ENCODE data around the gene CYP4F22.
"Not testable (repeated sequence)": the region's sequence is repeated elsewhere in the genome, so short reads cannot be mapped to it uniquely, and the experiment has no call there.

CYP4F22 gene

DNA sequence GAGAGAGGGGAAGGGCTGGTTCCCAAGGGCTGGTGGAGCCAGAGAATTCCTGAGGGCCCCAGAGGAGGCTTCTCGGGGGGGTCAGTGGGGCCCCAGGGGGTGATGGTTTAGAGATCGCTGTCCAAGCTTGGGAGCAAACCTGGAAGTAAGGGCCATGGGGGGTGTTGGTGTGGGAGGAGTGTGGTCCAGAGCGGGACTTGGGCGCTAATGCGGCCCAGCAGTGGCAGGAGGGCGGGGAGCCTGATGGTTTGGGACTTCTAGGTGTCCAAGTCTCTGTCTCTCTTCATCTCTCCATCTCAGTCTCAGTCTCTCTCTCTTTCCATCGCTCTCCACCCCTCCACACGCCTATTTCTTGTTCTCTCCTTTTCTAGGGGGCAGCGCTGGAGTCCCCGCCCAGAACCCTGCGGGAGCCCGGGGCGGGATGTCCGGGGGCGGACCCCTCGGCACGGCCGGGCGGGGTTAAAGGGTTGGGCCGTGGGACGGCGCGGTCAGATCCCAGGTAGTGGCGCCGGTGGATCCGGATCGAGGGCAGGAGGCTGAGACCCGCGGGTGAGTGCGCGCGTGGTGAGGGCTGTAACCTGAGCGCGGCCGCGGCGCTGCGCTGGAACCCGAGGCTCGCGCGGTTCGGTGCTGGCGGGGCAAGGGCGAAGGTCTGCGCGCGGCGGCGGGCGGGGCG, at the start of gene CYP4F22:
Gene CYP4F22 (plus strand): TSS at position 491 of the 676 bp plus-strand sequence. CDS start 16,812 bp downstream, outside the sequence.
- in situ Hi-C loops (cut with MboI; ENCODE audit: low sequenced_read_pairs) = no loop called here

DNA sequence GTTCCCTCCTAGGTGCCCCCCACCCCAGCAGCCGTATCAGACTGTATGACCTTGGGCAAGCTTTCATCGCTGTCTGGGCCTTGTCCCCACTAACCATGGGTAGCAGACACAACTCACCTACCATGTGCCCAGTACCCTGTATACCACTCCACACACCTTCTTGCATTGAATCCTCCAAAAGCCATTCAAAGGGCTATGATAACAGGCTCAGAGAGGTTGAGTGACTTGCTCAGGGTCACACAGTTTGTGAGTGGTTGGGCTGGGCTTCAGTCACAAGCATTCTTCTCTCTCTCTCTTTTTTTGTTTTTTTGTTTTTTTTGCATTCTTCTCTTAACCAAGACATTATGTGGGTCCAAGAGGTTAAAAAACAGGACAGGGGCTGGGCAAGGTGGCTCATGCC, 46.6 kb upstream of the CYP4F22 start:
- in situ Hi-C loops (cut with MboI; ENCODE audit: low sequenced_read_pairs) = no loop called here

DNA sequence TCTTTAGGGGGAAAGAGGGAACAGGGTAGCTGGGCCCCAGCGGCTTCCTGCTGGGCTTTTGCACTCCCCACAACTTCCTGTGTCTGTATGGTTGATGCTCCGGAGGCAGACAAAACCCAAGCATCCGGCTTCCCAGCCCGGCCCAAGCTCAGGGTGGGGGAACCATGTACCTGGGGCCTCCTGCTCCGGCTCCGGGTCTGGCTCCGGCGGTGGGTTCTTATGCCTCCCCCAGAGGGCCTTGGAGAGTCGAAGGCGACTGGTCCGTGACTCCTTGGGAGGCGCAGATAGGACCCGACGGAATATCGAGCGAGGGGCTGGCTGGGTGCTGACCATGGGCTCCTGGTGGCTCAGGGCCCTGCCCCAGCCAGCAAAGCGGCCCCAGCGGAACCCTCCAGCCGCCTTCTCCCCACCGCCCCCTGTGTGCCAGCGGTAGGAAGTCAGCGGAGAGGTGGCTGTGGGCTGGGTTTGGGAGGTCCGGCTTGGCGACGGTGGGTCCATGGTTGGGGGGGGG, 44.4 kb upstream of the CYP4F22 start:
- in situ Hi-C loops (cut with MboI; ENCODE audit: low sequenced_read_pairs) = no loop called here

DNA sequence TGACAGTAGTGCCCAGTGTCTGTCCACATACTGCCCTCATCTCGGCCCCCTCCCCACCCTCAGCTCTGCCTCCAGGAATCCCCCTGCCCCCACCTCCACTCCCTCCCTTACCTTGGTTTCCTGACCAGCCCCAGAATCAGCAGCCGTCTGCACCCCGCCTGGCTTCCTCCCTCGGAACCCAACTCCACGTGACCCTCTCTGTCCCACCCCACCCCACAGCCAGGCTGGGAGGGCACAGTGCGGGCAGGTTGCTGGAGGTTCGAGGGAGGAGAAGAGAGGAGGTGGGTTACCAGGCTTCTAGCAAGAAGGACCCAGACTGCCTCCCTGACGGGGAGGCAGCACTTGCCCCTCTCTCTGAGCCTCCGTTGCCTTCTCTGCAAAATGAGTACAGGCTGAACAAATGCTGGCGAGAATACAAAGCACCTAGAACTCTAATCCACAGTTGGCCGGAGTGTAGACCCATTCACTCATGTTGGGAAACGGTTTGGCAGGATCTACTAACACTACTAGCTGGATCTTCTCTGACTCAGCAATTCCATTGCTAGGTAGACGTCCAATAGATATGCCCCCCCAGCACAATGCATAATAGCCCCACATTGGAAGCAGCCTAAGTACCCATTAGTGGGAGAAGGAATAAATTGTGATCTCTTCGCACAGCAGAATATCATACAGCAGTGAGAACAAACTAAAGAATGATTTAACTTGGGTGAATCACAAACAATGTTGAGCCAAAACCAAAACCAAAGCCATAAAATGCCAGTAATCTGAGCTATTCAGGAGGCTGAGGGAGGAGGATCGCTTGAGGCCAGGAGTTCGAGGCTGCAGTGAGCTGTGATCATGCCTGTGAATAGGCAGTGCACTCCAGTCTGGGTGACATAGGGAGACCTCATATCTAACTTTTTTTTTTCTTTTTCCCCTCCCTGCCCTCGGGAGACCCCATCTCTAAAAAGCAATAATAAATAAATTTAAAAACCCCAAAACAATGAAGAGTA, 43.6 kb upstream of the CYP4F22 start, which contains the start of gene RASAL3:
Gene RASAL3 (minus strand): TSS at position 151 of the 992 bp plus-strand sequence. CDS start 186 bp downstream, outside the sequence.
- in situ Hi-C loops (cut with MboI; ENCODE audit: low sequenced_read_pairs) = no loop called here

DNA sequence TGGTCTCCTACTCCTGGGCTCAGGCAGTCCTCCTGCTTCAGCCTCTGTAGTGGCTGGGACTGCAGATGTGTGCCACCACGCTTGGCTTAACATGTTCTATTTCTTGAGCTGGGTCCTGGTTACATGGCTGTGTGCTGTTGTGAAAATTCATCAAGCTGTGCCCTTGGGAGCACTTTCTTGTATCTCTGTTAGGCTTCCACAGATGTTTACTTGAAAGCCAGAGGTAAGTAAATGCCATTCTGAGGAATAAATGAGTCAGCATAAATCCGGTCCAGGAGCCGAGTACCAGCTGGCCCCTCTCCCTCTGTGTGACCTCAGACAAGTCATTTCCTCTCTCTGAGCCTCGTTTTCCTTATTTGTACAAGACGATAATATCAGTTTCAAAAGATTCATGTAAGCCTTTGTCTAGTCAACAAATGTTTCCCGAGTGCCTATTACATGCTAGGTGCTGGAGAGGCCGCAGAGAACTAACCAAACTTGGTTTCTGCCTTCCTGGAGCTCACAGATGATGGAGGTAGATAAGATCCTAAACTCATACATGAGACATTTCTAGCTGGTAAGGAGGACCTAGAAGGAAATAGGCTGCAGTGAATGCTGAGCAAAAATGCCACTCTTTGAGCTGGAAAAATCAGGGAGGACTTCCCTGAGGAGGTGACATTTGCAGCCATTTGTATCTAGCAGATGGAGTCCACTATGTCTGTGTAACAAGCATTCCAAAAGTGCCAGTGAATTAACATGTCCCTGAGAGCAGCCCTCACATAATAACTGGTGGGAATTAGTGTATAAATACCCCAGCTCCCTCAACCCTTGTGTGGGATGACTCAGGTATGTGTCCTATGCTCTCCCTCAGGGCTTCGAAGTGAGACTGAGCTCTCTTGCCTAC, 41.2 kb upstream of the CYP4F22 start:
- in situ Hi-C loops (cut with MboI; ENCODE audit: low sequenced_read_pairs) = no loop called here

DNA sequence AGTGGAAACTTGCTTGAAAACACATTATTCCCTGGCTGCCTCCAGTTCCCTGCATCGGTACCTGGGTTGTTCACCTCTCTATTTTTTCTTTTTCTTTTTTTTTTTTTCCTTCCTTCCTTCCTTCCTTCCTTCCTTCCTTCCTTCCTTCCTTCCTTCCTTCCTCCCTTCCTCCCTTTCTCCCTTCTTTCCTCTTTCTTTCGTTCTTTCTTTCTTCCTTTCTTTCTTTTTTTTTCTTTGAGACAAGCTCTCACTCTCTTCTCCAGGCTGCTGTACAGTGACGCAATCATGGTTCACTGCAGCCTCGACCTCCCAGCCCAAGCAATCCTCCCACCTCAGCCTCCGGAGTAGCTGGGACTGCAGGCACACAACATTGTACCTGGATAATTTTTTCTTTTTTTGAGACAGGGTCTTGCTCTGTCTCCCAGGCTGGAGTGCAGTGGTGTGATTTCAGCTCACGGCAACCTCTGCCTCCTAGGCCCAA, 40.6 kb upstream of the CYP4F22 start:
- in situ Hi-C loops (cut with MboI; ENCODE audit: low sequenced_read_pairs) = no loop called here

DNA sequence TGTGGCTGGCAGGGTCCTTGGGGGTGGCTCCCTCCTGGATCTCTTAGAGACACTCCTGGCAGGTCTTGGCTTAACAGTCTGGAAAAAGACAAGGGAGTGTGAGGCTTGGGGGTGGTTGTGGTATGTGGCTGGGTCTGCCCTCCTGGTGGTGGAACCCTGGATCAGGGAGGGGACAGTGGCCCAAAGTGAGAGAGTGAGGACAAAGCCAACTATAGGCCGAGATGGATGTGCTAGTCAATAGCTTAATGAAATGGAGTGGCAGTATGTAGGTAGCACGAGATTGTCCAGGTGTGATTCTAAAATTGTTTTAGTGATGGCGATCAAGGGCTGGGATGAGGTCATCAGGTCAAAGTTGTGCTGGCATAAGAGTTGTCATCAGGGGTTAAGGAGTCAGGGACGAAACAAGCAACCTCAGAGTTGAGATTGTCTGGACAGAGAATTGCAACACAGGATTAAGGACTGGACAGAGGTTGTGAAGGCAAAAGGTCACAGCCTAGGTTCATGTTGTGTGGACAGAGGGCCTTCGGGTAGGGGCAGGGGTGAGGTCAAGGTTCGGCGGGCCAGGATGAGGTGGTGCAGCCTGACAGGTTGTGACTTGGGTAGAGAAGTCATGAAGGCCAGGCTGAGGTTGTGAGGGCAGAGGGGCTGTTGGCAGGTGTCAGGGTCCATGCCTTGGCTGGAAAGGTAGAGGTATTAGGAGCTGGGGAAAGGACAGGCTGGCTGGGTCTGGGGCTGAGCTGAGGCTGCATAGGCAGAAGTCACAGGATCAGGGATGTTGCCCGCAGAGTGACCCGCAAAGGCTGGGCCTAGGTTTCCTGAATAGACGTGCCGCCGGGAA, 39.4 kb upstream of the CYP4F22 start:
- in situ Hi-C loops (cut with MboI; ENCODE audit: low sequenced_read_pairs) = no loop called here

DNA sequence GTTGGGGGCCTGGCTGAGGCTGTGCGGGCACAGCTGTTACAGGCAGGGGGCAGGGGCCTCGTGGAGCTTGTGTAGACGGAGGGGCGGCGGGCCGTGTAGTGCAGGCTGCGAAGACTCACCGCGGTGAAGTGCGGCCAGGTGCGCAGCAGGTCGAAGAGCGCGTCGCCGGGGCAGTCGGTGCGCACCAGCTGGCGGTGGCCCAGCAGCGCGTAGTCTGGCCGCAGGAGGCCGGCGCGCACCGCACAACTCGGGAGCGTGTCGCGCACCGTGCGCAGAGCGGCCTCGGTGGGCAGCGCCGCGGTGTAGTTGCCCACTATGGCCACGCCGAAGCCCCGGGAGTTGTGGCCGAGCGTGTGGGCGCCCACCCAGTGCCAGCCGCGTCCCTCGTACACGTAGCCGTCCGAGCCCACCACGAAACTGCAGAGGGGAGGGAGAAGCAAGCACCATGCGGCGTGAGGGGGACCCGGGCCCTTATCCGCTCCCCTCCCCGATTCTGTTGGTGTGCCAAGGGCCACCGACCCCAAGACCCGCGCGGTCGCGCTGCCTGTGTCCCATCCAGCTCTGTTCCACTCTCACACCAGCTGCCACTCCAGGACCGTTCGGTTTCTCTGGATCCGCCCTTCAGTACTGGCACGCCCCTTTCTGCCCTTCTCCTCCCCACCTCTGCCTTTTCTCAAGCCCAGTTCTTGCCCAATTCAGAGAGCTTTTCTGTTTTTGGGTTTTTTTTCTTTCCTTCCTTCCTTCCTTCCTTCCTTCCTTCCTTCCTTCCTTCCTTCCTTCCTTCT, 38.6 kb upstream of the CYP4F22 start:
- in situ Hi-C loops (cut with MboI; ENCODE audit: low sequenced_read_pairs) = no loop called here

DNA sequence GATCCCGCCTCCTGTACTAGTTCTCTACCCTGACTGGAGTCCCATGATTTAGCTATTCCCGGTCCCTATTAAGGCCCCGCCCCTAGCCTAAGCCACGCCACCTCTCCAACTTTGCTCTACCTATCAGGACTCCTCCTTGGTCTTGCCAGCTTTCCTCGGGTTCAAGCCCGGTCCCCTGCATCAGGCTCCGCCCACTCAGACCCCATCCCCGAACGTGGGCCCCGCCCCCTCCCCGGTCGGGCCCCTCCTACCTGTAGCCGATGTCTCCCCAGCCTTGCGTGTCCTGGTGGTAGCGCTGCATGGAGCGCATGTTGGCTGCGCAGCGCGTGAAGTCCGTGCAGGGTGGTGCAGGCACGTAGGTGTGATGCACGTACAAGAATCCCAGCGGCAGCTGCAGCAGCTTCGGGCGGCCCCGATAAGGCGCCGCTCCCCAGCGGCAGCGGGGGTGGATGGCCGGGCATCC, 36.7 kb upstream of the CYP4F22 start:
- in situ Hi-C loops (cut with MboI; ENCODE audit: low sequenced_read_pairs) = no loop called here

DNA sequence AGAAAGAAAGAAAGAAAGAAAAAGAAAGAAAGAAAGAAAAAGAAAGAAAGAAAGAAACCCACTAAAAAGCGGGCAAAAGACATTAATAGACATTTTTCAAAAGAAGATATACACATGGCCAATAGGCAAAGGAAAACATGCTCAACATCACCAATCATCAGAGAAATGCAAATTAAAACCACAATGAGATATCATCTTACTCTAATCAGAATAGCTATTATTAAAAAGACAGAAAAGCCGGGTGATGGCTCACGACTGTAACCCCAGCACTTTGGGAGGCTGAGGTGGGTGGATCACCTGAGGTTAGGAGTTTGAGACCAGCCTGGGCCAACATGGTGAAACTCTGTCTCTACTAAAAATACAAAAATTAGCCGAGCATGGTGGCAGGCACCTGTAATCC, 34.5 kb upstream of the CYP4F22 start:
- in situ Hi-C loops (cut with MboI; ENCODE audit: low sequenced_read_pairs) = not testable (repeated sequence)

DNA sequence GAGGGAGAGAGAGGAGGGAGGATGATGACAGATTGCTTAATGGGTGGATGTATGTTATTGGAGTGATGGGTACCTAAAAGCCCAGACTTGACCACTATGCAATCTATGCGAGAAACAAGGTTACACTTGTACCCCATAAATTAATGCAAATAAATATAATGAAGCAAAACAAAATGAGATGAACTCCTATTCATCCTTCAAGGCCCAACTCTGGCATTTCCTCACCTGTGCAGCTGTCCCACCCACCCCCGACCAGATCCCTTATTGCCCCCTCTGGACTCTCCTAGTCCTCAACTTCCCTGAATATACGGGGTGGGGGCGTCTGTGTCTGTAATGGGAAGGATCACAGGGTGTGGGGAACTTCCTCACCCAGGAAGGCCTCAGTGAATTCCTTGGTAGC, 33.2 kb upstream of the CYP4F22 start:
- in situ Hi-C loops (cut with MboI; ENCODE audit: low sequenced_read_pairs) = no loop called here

DNA sequence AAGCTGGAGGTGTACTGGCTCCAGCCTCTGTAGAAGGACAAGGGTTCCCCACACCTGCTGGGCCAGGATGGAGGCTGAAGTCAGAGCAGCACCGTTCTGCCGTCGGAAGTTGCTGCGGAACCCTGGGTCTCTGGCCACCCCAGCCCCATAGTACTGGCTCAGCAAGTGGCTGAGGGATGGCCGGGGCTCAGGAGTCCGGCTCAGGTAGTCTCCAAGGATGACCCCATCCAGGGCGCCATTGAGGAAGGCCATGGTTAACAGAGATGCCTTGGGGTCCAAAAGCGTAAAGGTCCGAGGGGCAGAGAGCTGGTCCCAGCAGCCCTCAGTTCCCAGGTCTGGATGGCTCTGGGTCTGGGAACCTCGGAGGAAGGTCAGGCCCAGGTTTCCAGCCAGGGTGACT, 32.7 kb upstream of the CYP4F22 start:
- in situ Hi-C loops (cut with MboI; ENCODE audit: low sequenced_read_pairs) = no loop called here

DNA sequence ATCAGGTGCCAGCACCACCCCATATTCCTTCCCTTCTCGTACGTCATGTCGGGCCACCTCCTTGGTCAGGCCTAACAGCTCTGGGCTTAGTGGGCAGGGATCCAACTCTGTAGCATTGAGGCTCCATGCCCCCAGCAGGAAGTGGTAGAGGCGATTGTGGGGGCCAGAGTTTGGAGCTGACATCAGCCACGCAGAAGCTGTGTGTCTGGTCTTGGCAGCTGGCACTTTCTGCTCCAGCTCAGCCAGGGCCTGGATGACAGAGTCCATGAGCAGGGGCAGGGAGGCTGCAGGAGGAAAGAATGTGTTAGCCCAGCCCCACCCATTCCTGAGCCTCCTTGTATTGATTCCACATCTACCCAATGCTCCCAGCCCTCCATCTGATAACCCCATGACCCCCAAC, 32.0 kb upstream of the CYP4F22 start:
- in situ Hi-C loops (cut with MboI; ENCODE audit: low sequenced_read_pairs) = no loop called here

DNA sequence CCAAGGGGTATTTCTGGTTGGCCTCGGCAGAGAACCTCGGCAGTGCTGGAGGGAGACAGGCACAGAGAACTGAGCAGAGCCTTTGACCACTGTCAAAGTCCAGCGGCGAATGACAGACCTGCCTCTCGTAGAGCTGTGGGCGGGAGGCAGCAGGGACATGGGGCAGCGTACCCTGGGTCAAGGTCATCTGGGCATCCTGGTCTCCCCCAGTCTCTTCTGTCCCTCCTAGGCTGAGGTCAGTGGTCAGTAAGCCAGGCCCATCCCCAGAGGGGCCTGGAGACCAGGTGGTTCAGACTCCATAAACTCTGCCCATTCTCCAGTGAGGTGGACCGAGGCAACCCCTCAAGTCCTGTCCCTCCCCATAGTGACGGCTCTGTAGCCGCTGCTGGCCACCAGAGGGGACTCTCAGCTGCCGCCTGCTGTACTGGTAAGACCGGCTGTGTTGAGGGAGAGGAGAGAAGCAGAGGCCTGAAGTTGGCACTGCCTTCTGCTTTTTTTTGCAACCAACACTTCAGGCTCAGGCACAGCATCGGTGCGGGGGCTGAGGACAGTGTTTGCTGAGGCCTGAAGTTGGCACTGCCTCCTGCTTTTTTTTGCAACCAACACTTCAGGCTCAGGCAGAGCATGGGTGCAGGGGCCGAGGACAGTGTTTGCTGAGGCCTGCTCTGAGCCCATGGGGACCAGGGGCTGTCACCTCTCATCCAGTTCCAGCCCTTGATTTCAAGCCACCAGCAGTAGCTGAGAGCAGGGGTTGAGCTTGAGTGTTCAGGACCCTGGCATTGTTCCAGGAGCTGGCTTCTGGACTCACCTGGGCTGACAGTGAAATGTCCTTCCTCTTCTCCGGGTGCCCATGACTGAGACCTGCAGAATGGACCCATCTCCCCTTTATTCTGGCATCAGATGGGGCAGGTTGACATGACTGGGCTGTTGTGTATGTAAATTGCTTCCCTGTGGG, 28.7 kb upstream of the CYP4F22 start, which contains the start of gene PGLYRP2:
Gene PGLYRP2 (minus strand): TSS at position 111 of the 955 bp plus-strand sequence. CDS start 130 bp downstream, outside the sequence.
- in situ Hi-C loops (cut with MboI; ENCODE audit: low sequenced_read_pairs) = no loop called here

DNA sequence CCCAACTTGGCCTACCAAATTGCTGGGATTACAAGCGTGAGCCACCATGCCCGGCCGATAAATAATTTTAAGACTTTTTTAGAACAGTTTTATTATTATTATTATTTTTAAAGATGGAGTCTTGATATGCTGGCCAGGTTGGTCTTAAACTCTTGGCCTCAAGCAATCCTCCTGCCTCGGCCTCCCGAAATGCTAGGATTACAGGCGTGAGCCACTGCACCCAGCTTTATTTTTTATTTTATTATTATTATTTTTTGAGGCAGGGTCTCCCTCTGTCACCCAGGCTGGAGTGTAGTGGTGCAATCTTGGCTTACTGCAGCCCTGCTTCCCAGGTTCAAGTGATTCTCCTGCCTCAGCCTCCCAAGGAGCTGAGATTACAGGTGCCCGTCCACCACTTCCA, 27.3 kb upstream of the CYP4F22 start:
- in situ Hi-C loops (cut with MboI; ENCODE audit: low sequenced_read_pairs) = not testable (repeated sequence)

DNA sequence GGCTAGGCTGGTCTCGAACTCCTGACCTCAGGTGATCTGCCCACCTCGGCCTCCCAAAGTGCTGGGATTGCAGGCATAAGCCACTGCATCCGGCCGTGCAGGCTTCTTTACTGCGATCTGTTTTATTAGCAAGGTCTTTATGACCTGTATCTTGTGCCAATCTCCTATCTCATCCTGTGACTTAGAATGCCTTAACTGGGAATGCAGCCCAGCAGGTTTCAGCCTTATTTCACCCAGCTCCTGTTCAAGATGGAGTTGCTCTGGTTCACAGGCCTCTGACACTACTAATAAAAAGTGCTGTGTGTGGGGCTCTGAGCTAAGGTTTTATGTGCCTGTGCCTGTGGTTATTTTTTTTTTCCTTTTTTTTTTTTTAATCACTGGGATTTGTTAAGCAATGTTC, 22.6 kb upstream of the CYP4F22 start:
- in situ Hi-C loops (cut with MboI; ENCODE audit: low sequenced_read_pairs) = not testable (repeated sequence)

DNA sequence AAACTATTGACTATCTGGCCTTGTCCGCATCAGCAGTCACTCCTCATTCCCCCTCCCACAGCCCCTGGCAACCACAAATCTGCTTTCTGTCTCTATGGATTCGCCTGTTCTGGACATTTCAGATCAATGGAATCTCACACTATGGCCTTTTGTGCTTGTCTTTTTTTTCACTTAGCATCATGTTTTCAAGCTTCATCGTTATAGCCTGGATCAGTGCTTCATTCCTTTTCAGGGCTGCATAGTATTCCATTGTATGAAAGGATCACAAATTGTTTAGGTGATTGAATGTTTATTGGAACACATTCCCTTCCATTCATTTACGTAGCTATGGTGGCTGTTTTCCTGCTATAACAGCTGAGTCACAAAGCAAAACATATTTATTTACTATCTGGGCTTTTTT, 21.3 kb upstream of the CYP4F22 start:
- in situ Hi-C loops (cut with MboI; ENCODE audit: low sequenced_read_pairs) = no loop called here

Measured in HL-60/S4 treated with phorbol 12-myristate 13-acetate at 8.2 ng/mL for 4 days and 3 days (cell line).